GM21423 (cell line): Measurements from ENCODE around the gene MYBBP1A.

ENCODE experiments used
- ATAC-seq: cut with Tn5 transposase; IDR thresholded peaks from one replicate; pipeline ENCODE4 v1.9.1; 2021; ENCODE audit warnings: mild to moderate bottlenecking, moderate library complexity; ENCODE audit not compliant: unreplicated experiment

Gene MYBBP1A

DNA sequence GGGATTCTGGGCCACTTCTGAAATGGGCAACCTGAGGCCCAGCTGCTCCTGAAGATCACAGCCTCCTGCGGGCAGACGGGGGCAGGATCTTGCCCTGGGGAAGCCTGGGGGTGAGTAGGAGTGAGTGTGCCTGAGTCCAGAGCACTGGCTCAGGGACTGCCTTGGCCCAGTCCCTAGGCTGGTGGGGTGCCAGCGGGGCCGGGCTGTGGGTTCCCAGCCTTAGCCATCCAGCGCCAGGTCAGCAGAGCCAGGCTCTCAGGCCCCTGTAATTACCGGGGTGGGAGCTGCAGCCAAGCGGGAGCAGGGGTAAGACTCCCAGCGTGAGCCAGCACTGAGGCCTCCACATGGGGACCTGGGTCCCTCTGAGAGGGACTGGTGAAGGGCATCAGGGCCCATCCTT is 48.3 kb downstream of the MYBBP1A start:
- no peak for ATAC-seq

- ATAC-seq, result no peak
Measured at GRCh38 chr17:4506175-4506813, 48.9 kb downstream of the MYBBP1A start.

DNA sequence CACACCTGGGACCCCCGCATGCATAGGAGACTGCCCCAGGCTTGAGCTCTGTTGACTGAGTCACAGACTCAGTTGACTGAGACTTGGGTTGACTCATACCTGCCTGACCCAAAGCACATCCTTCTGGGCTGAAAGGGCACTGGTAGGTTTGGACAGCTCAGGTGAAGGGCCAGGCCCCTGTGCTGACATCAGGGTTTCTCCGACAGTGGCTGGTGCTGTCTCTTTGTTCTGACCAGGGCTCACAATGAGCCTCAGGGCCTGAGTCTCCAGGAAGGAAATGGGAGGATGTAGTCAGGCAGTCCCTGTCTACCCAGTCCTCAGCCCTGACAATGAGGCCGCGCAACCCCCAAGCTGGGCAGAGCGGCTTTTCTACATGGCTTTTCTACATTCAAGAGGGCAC is 50.0 kb downstream of the MYBBP1A start:
- ATAC-seq, result no peak

DNA sequence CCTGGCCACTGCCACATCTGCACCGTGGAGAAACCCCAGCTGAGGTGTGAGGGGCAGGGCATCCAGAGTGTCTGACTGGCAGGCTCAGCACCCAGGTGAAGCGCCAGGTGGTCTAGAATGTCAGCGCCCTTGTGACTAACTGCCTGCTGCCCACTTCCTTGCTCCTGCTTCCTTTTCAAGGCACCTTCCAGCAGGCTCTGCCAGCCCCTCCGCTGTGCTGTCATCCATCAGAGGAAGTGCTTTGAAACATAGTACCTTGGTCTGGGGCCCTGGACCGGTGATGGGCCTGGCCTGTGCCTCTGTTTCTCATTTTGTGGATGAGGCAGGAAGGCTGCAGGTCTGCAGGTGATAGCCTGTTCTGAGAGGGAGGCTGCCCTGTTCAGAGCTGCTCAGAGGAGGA is 51.0 kb downstream of the MYBBP1A start:
- no peak for ATAC-seq

- ATAC-seq, result no peak
Measured at GRCh38 chr17:4503283-4504025, 51.7 kb downstream of the MYBBP1A start.

- no peak for ATAC-seq
Measured at GRCh38 chr17:4502466-4503154, 52.6 kb downstream of the MYBBP1A start.

DNA sequence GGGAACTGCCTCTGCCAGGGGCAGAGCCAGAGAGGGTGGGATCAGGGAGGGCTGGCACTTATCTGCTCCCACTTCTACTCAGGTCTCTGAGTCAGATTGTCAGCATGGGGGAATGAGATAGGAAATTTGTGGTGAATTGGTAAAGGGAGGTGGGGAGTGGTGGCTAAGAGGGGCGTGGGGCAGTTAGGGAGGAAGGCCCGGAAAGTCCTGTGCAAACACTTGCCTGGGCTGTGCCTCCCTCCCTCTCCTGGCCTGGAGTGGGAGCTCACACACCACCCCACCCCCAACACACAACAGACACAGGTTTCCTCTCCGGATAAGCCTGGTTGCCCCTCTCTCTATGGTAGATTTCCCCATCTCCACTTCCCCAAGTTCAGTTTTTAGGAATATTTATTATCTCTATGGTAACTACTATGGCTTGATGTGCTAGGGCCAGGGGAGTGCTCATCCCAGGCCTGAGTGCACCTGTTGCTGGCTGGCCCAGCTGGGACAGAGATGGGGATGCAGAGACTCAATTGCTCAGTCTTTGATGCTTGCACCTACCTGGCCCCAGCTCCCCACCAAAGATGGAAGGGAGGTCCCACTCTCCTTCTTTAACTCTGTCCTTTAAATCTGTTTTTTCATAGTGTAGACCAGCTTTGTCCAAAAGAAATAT is 53.8 kb downstream of the MYBBP1A start:
- ATAC-seq, result no peak

DNA sequence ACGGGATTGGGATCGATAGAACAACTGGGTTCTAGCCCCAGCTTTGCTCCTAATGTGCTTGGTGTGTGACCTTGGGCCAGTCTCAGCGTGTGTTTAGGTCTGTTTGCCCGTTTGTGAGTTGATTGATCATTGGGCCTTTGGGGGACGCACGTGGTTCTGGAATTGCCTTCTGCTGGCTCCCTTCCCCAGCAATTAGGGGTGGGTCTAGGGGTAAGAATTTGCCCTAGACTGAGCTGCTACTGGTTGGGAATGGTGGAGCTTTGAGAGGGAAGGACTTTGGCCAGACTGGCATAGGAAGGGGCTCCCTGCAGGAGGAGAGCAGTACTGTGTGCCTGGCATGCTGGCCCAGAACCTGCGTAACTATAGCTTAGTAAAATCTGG is 55.0 kb downstream of the MYBBP1A start:
- ATAC-seq, result no peak

DNA sequence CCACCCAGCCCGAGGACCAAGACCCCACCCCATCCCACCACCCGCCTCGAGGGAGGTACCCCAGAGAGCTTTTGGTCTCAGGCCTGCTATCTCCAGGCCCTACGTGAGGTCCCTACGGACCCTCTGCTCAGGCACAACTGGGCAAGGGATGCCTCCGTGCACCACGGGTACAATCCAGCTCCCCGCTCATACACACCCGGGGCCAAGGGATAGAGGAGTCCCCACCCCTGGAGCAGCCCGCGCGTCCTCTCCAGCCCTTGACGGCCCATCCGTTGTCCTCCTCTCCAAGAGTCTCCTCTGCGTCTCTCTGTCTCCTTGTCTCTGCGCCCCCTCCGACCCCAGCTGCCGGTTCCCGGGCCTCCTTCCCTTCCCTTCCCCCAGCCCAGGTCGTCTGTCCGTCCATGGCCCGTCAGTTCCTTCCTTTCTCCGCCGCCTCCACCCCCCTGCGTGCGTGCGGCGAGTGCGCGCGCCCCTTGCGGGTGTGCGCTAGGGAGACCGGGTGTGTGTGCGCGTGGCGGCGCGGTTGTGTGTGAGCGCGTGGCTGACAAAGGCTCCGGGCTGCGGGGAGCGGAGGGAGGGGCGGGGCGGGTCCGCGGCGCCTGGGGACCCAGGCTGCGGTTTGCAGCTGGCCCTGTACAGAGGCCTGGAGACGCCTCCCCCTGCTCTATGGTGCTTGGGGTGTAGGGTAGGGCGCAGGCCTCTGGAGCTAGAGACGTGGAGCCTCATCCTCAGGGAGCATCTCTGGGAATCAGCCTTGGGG is 55.6 kb downstream of the MYBBP1A start:
- no peak for ATAC-seq

- ATAC-seq, result no peak
Measured at GRCh38 chr17:4498461-4499397, 56.5 kb downstream of the MYBBP1A start, which contains the start of gene SPNS2. TSS of gene SPNS2 (plus strand) at chr17:4498881. CDS start at chr17:4499048, 167 bp downstream.

GRCh38 chr17:4497101-4497824 is 57.9 kb downstream of the MYBBP1A start:
- no peak for ATAC-seq

GRCh38 chr17:4492721-4493561 is 62.2 kb downstream of the MYBBP1A start:
- ATAC-seq, result no peak

- ATAC-seq, result no peak
Measured at GRCh38 chr17:4490637-4491061, 64.5 kb downstream of the MYBBP1A start.

- ATAC-seq, result no peak
Measured at GRCh38 chr17:4490109-4490591, 65.0 kb downstream of the MYBBP1A start.

DNA sequence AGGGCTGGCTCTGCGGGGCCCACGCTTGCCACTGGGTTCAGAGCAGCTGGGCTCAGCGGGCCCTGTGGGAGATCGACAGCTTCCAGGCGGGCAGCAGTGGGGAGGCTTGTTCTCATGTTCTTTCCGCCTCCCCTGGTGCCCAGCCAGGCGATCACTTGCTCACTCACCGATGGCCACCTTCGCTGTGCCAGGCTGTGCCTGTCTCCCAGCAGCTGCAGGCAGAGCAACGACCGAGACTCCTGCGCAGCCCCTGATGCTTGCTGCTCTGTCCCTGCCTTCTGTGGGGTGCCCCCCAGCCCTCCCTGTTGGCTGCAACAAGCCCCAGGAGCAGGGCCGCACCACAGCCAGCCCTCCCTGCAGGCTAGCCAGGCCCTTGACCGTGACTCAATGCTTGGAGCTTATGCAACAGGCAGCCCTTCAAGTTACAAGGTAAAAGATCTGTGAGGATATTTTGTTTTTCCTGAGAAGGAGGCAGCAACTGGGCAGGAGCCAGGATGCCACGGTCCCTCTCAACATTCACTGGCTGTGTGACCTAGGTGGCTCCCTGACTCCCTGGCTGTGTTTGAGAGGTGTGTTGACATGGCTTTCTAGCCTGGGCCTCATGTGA is 66.1 kb downstream of the MYBBP1A start:
- ATAC-seq, result no peak
